HG03097 (cell line): ENCODE results near the gene BLID.

ENCODE experiments used
- ATAC-seq: cut with Tn5 transposase; IDR thresholded peaks from one replicate; pipeline ENCODE4 v1.9.1; 2021; ENCODE audit not compliant: unreplicated experiment, low FRiP score

BLID gene

GRCh38 chr11:122085712-122086111 is 30.3 kb downstream of the BLID start:
- ATAC-seq: no peak

- ATAC-seq: no peak
Measured at GRCh38 chr11:122085264-122085663, 30.8 kb downstream of the BLID start.

- ATAC-seq: no peak
Measured at GRCh38 chr11:122082205-122082604, 33.8 kb downstream of the BLID start.

GRCh38 chr11:122081073-122081472 is 34.9 kb downstream of the BLID start:
- ATAC-seq: no peak

GRCh38 chr11:122077459-122077858 is 38.6 kb downstream of the BLID start:
- ATAC-seq: no peak

- no peak for ATAC-seq
Measured at GRCh38 chr11:122076512-122077120, 39.4 kb downstream of the BLID start.

GRCh38 chr11:122075016-122075415 is 41.0 kb downstream of the BLID start:
- no peak for ATAC-seq

GRCh38 chr11:122074022-122074421 is 42.0 kb downstream of the BLID start:
- no peak for ATAC-seq

GRCh38 chr11:122071709-122072202 is 44.3 kb downstream of the BLID start:
- no peak for ATAC-seq

GRCh38 chr11:122069707-122070360 is 46.2 kb downstream of the BLID start:
- no peak for ATAC-seq

GRCh38 chr11:122068837-122069236 is 47.2 kb downstream of the BLID start:
- ATAC-seq: no peak

GRCh38 chr11:122068141-122068540 is 47.9 kb downstream of the BLID start:
- no peak for ATAC-seq
